ENCODE data around the gene RASAL2.
"Not testable (repeated sequence)": the region's sequence is repeated elsewhere in the genome, so short reads cannot be mapped to it uniquely, and the experiment has no call there.

RASAL2 gene

DNA sequence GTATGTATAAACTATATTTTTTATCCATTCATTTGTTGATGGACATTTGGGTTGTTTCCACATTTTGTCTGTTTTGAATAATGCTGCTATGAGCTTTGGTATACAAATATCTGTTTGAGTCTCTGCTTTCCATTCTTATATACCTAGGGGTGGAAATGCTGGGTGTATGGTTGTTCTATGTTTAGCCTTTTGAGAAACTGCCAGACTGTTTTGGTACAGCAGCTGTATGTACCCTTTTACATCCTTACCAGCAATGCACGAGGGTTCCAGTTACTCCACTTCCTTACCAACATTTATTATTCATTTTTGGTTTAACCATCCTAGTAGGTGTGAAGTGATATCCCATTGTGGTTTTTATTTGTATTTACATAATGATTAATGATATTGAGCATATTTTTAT lies 13.9 kb downstream of the RASAL2 start:
- FAIRE-seq (no peak), DNase-seq (ENCODE audit: insufficient read length, low spot score) (no peak)
- TF ChIP-seq PAX5 (IDR thresholded peaks at IDR 0.05; ENCODE audit: insufficient read depth, low read length, severe bottlenecking) (no peak), POLR2A (IDR thresholded peaks at IDR 0.05; ENCODE audit: low read depth, low read length) (no peak), POU2F2 (IDR thresholded peaks at IDR 0.05; ENCODE audit: low read depth, low read length) (no peak), SPI1 (IDR thresholded peaks at IDR 0.05; ENCODE audit: low read depth, low read length) (no peak), POLR2AphosphoS5 (IDR thresholded peaks at IDR 0.05; ENCODE audit: low read depth, low read length) (no peak), TAF1 (IDR thresholded peaks at IDR 0.05; ENCODE audit: low read depth, low read length) (no peak)

- no peak for FAIRE-seq
- TF ChIP-seq POU2F2 (IDR thresholded peaks at IDR 0.05; ENCODE audit: low read depth, low read length), result no peak
- TF ChIP-seq SPI1 (IDR thresholded peaks at IDR 0.05; ENCODE audit: low read depth, low read length), result no peak
- no peak for TF ChIP-seq PAX5 (IDR thresholded peaks at IDR 0.05; ENCODE audit: insufficient read depth, low read length, severe bottlenecking)
- no peak for TF ChIP-seq POLR2A (IDR thresholded peaks at IDR 0.05; ENCODE audit: low read depth, low read length)
- TF ChIP-seq POLR2AphosphoS5 (IDR thresholded peaks at IDR 0.05; ENCODE audit: low read depth, low read length), result no peak
- DNase-seq (ENCODE audit: insufficient read length, low spot score), result no peak
Measured at GRCh38 chr1:178109348-178110143, 15.6 kb downstream of the RASAL2 start.

GRCh38 chr1:178115260-178115659 lies 21.4 kb downstream of the RASAL2 start:
- no peak for FAIRE-seq
- TF ChIP-seq SPI1 (IDR thresholded peaks at IDR 0.05; ENCODE audit: low read depth, low read length) (no peak), POU2F2 (IDR thresholded peaks at IDR 0.05; ENCODE audit: low read depth, low read length) (no peak), POLR2AphosphoS5 (IDR thresholded peaks at IDR 0.05; ENCODE audit: low read depth, low read length) (no peak), PAX5 (IDR thresholded peaks at IDR 0.05; ENCODE audit: insufficient read depth, low read length, severe bottlenecking) (no peak), POLR2A (IDR thresholded peaks at IDR 0.05; ENCODE audit: low read depth, low read length) (no peak), TAF1 (IDR thresholded peaks at IDR 0.05; ENCODE audit: low read depth, low read length) (no peak)

DNA sequence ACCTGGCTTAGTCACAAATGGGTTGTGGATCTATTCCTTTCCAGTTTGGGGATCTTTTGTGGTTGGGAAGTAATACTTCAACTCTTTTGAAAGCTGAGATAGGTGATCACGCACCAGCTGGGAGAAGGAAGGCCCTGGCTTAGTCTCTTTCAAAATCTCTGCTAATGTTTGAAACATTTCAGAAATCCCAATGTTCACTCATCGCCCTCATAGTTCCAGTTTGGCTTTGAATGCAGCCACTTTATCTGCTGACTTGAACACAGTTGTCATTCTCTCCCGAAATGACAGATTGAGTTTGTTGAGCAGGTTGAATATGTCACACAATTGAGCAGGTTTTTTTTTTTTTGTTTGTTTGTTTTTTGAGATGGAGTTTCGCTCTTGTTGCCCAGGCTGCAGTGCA lies 24.6 kb downstream of the RASAL2 start:
- no peak for FAIRE-seq
- DNase-seq (ENCODE audit: insufficient read length, low spot score), result no peak
- TF ChIP-seq PAX5 (IDR thresholded peaks at IDR 0.05; ENCODE audit: insufficient read depth, low read length, severe bottlenecking) (no peak), POLR2AphosphoS5 (IDR thresholded peaks at IDR 0.05; ENCODE audit: low read depth, low read length) (no peak)

More at GRCh38 chr1:178115260-178115659, 21.4 kb downstream of the RASAL2 start:
- DNase-seq (ENCODE audit: insufficient read length, low spot score), result no peak

GRCh38 chr1:178119628-178120027 lies 25.7 kb downstream of the RASAL2 start:
- FAIRE-seq, result no peak
- TF ChIP-seq SPI1 (IDR thresholded peaks at IDR 0.05; ENCODE audit: low read depth, low read length), result 0 out of 2 replicates have a peak, but pooled peaks have one; percentile 5
- TF ChIP-seq POLR2A (IDR thresholded peaks at IDR 0.05; ENCODE audit: low read depth, low read length), result no peak
- no peak for DNase-seq (ENCODE audit: insufficient read length, low spot score)

GRCh38 chr1:178120088-178120487 lies 26.2 kb downstream of the RASAL2 start:
- no peak for DNase-seq (ENCODE audit: insufficient read length, low spot score)
- no peak for TF ChIP-seq PAX5 (IDR thresholded peaks at IDR 0.05; ENCODE audit: insufficient read depth, low read length, severe bottlenecking)
- TF ChIP-seq POLR2AphosphoS5 (IDR thresholded peaks at IDR 0.05; ENCODE audit: low read depth, low read length), result no peak
- TF ChIP-seq SPI1 (IDR thresholded peaks at IDR 0.05; ENCODE audit: low read depth, low read length), result no peak
- TF ChIP-seq POU2F2 (IDR thresholded peaks at IDR 0.05; ENCODE audit: low read depth, low read length), result no peak
- TF ChIP-seq POLR2A (IDR thresholded peaks at IDR 0.05; ENCODE audit: low read depth, low read length), result no peak
- no peak for TF ChIP-seq TAF1 (IDR thresholded peaks at IDR 0.05; ENCODE audit: low read depth, low read length)
- FAIRE-seq, result no peak

- not testable (repeated sequence) for DNase-seq (ENCODE audit: insufficient read length, low spot score); FAIRE-seq
Measured at GRCh38 chr1:178120520-178121052, 26.7 kb downstream of the RASAL2 start.

DNA sequence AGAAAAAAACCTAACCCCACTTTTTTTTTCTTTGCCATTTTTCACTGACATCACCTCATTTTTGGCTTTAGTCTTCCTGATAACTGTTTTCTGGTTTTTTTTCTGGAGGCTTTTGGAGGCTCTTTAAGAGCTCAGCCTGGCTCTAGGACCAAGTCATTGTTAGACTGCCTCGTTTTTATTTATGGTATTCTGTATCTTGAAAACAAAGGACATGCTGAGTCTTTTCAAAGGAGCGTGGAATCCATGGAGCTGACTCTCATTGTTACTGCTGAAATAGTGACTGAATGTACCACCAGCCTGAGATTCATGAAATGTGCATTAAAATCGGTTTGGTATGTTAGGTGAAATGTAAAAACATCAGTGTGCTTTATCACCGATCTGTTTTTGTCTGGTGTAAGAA lies 28.0 kb downstream of the RASAL2 start:
- TF ChIP-seq POU2F2 (IDR thresholded peaks at IDR 0.05; ENCODE audit: low read depth, low read length) (no peak), SPI1 (IDR thresholded peaks at IDR 0.05; ENCODE audit: low read depth, low read length) (no peak), TAF1 (IDR thresholded peaks at IDR 0.05; ENCODE audit: low read depth, low read length) (no peak), POLR2A (IDR thresholded peaks at IDR 0.05; ENCODE audit: low read depth, low read length) (no peak), POLR2AphosphoS5 (IDR thresholded peaks at IDR 0.05; ENCODE audit: low read depth, low read length) (no peak), PAX5 (IDR thresholded peaks at IDR 0.05; ENCODE audit: insufficient read depth, low read length, severe bottlenecking) (no peak)
- no peak for FAIRE-seq
- no peak for DNase-seq (ENCODE audit: insufficient read length, low spot score)

- no peak for FAIRE-seq
- TF ChIP-seq POLR2A (IDR thresholded peaks at IDR 0.05; ENCODE audit: low read depth, low read length) (no peak), SPI1 (IDR thresholded peaks at IDR 0.05; ENCODE audit: low read depth, low read length) (peak; percentile 70), TAF1 (IDR thresholded peaks at IDR 0.05; ENCODE audit: low read depth, low read length) (no peak)
- DNase-seq (ENCODE audit: insufficient read length, low spot score), result no peak
Measured at GRCh38 chr1:178122283-178122682, 28.4 kb downstream of the RASAL2 start.

DNA sequence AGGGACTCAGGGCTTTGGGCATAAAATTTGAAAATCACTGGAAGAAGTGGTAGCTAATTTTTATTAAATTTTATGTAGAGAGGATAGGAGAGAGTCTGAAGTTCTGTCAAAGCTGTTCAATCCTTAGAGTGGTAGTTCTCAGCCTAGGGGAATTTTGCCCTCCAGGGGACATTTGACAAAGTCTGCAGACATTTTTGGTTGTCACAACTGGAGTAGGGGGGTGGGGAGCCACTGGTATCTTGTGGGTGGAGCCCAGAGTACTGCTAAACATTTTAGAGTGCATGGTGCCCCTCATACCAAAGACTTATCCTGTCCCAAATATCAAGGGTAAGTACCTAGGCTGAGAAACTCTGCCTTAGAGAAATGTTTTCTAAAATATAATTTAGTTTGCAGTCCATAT lies 30.2 kb downstream of the RASAL2 start:
- no peak for DNase-seq (ENCODE audit: insufficient read length, low spot score)
- TF ChIP-seq PAX5 (IDR thresholded peaks at IDR 0.05; ENCODE audit: insufficient read depth, low read length, severe bottlenecking) (no peak), POLR2AphosphoS5 (IDR thresholded peaks at IDR 0.05; ENCODE audit: low read depth, low read length) (no peak), SPI1 (IDR thresholded peaks at IDR 0.05; ENCODE audit: low read depth, low read length) (no peak), TAF1 (IDR thresholded peaks at IDR 0.05; ENCODE audit: low read depth, low read length) (no peak), POU2F2 (IDR thresholded peaks at IDR 0.05; ENCODE audit: low read depth, low read length) (no peak), POLR2A (IDR thresholded peaks at IDR 0.05; ENCODE audit: low read depth, low read length) (no peak)
- no peak for FAIRE-seq

Data from GM12891 (cell line).